Midbrain (tissue), 1 donor: ENCODE data around the gene PHACTR1.
A peak's percentile ranks its signal among the peaks of the same experiment; 100 is the strongest.

Experiments used
- DNase-seq: peaks from one replicate; lab custom pipeline; 2025; lab: John Stamatoyannopoulos, UW

Gene PHACTR1

DNA sequence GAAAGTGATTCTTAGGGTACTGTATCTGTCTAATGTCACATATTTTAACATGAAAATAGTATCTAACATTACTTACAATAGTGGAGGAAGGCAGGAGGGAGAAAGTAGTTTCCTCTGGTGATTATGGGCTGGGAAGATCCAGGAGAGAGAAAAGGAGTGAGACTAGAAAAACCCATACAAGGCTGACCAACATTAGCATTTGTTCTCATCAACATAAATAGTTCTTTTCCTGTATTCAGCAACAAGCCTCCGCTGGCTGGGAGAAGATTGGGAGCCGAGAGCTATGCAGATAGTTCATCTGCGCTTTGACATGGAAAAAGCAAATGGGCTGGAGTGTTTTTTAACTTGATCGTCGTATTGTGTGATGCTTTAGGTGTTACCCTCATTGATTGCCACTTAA is 239.4 kb downstream of the PHACTR1 start:
- DNase-seq: no peak

DNA sequence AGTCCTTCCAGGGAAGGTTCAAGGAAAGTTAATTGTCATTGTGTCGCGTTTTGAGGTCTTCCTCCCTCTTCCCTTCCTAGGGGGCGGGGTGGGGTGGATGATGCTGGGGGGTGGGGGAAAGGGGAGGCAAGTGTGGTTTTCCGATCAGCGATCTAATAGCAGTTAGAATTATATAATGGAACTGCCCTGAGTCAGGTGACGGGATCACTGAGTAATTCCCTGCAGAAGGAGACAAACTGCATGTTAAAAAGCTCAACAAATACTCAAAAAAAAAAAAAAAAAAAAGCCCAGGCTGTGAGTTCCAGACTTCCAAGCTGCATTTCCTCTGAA is 240.4 kb downstream of the PHACTR1 start:
- no peak for DNase-seq

DNA sequence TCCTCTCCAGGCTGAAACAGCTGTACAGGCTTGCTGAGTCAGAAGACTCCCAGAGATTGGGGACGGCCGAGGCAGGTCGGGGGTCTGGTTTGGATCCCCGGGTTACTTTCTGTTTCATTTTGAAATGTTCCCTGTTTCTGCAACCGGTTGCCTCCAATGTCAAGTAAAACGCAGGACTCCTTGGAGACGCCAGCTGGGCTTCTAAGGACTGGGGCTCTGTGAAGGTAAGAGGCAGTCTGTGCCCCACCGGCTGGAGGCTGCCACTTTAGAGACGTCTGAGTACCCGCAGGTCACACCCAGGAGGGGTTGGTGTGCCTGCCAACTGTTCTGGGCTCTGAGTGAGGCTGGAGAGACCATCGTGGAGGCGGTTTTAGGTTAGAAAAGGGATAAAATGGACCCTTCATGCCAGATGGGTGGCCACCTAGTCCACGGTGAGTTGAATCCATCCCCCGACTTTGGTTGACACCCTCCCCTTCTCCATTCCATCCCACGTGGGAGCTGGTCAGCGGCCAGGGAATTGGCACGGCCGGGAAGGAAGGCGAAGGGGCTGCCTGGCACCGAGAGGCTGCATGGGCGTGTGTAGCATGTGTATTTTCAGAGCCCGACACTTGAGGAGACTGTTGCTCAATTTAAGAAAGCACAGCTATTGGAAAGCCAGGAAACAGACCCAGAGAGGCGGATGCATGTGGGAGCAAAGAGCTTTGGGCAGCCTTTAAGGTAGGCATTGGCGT is 240.9 kb downstream of the PHACTR1 start:
- DNase-seq: peak; percentile 81

GRCh38 chr6:12958052-12958706 is 241.6 kb downstream of the PHACTR1 start:
- DNase-seq: peak; percentile 43

GRCh38 chr6:12961761-12962160 is 245.2 kb downstream of the PHACTR1 start:
- DNase-seq: no peak

GRCh38 chr6:12962529-12962928 is 246.0 kb downstream of the PHACTR1 start:
- no peak for DNase-seq

- no peak for DNase-seq
Observed at GRCh38 chr6:12962987-12963386, 246.4 kb downstream of the PHACTR1 start.

- no peak for DNase-seq
Observed at GRCh38 chr6:12963567-12963966, 247.0 kb downstream of the PHACTR1 start.

GRCh38 chr6:12967686-12968085 is 251.1 kb downstream of the PHACTR1 start:
- no peak for DNase-seq

- no peak for DNase-seq
Observed at GRCh38 chr6:12968290-12968689, 251.7 kb downstream of the PHACTR1 start.

GRCh38 chr6:12968839-12969558 is 252.4 kb downstream of the PHACTR1 start:
- DNase-seq: no peak

DNA sequence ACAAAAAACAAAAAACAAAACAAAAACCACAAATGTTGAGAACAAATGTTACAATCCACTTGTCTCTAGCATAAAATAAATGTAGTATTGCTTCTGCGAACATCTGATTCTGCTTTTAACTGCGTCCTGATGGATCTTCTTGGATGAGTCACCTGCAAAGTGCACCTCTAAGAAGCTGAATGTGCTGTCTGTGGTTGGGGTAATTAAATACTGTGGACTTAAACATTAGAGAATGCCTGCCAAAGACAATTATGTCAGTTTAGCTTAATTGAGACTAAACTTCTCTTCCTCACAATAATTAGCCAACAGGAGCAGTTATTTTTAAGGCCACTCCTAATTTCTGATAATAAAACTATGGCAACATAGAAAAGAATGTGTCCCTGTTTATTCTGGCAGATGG is 253.4 kb downstream of the PHACTR1 start:
- no peak for DNase-seq

GRCh38 chr6:12973386-12973785 is 256.8 kb downstream of the PHACTR1 start:
- no peak for DNase-seq

GRCh38 chr6:12974551-12974950 is 258.0 kb downstream of the PHACTR1 start:
- DNase-seq: no peak

GRCh38 chr6:12976366-12976765 is 259.8 kb downstream of the PHACTR1 start:
- DNase-seq: no peak

DNA sequence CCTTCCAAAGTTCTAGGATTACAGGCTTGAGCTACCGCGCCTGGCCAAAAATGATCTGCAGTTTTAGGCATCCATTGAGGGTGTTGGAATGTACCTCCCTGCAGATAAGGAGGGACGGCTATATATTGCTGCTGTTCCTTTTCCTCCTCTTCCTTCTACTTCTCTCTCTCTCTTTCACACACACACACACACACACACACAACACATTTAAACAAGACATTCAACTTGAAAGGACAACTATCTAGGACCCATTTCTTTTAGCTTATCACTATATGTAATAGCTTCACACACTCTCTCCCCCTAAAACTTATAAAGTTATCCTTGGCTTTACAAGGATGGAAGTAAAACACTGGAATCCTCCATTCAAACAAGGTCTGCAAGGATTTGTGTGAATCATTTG is 260.6 kb downstream of the PHACTR1 start:
- no peak for DNase-seq

DNA sequence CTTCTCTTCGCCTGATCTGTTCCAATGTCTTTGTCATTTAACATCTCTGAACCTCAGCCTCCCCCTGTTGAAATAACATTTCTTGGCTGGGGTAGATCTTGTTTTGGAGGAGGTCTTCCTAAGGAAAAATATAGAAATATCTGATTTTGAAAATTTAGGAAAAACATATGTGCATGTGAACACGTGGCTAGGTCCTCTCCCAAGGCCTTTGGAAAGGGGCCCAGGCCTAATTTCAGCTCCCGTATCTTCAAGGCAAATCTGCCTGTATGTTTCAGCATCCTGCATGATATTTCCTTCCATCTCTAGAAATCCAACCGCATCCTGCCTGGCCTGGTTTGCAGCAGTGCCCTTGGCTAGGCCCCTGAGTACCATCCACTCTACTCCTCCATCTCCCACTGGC is 261.2 kb downstream of the PHACTR1 start:
- DNase-seq: no peak

- DNase-seq: no peak
Observed at GRCh38 chr6:12980741-12981140, 264.2 kb downstream of the PHACTR1 start.

GRCh38 chr6:12984776-12985175 is 268.2 kb downstream of the PHACTR1 start:
- no peak for DNase-seq

GRCh38 chr6:12987783-12988182 is 271.2 kb downstream of the PHACTR1 start:
- DNase-seq: no peak

- DNase-seq: no peak
Observed at GRCh38 chr6:12990162-12990561, 273.6 kb downstream of the PHACTR1 start.

GRCh38 chr6:12991435-12991834 is 274.9 kb downstream of the PHACTR1 start:
- no peak for DNase-seq

GRCh38 chr6:12992770-12993169 is 276.2 kb downstream of the PHACTR1 start:
- DNase-seq: no peak
